Transverse colon (tissue), 3 donors: Measurements from ENCODE around the gene CCNT2.

Experiments used
- CTCF ChIP-seq, 5 experiments: fragments of 200-600 bp in 3 of 5; fragments of 450-650 bp in 2 of 5; sonication (generic) in 3 of 5; IDR thresholded peaks; 1 replicate in 2 of 5; 2 replicates in 3 of 5; pipeline ENCODE4 v1.5.1; 2016 to 2017; ENCODE audit warnings: antibody characterized with exemption in 5 of 5, inconsistent platforms in 3 of 5, mild to moderate bottlenecking in 2 of 5, moderate library complexity in 1 of 5
- POLR2A ChIP-seq: fragments of 450-650 bp; IDR thresholded peaks from one replicate; pipeline ENCODE4 v1.6.1; 2016; ENCODE audit warnings: antibody characterized with exemption, mild to moderate bottlenecking, moderate library complexity

GRCh38 chr2:134884435-134884834 is 34.2 kb upstream of the CCNT2 start:
- no peak for TF ChIP-seq CTCF (IDR thresholded peaks at IDR 0.05)
- no peak for TF ChIP-seq POLR2A
